Measurements from ENCODE around the gene TRIM65.

- TF ChIP-seq ZNF274 (IDR thresholded peaks at IDR 0.05; ENCODE audit: low read depth, low read length) (no peak), SUZ12 (IDR thresholded peaks at IDR 0.05; ENCODE audit: extremely low read depth, insufficient read depth, insufficient read length) (no peak)
Measured at GRCh38 chr17:75937652-75938051, 40.9 kb upstream of the TRIM65 start.
